Pancreas (tissue), 10 donors: ENCODE results near the gene PTPRF. TPM values are rescaled to one million over a fixed set of nuclear protein-coding genes. Genes with fewer than 3 reads are reported as not detected.

Source experiments
- ATAC-seq, 4 donors: fragments of 200-7000 bp; cut with Tn5 transposase; one replicate each; pipeline versions ENCODE4 v1.8.0 to v1.9.1; 2020; ENCODE audit warnings: mild to moderate bottlenecking in 4 of 4, moderate library complexity in 4 of 4
- DNase-seq, 6 donors: peaks; one replicate each; pipeline ENCODE4 v3.0.0-alpha.2; 2020
- FAIRE-seq: peaks from 2 replicates; lab custom pipeline; 2012; peaks lifted over from hg19 to GRCh38; lab: Jason Lieb, UNC
- H3K27ac ChIP-seq, 4 donors: fragments of 200-600 bp; sonication (generic); 1 replicate in 3 of 4; 2 replicates in 1 of 4; pipeline versions ENCODE4 v1.5.0 to v1.8.0; 2020
- H3K27me3 ChIP-seq, 4 donors: fragments of 200-600 bp; one replicate each; pipeline ENCODE4 v1.8.0; 2021
- H3K36me3 ChIP-seq, 3 donors: fragments of 200-600 bp; sonication (generic) in 1 of 3; one replicate each; pipeline versions ENCODE4 v1.5.0 to v1.8.0; 2020 to 2021
- H3K4me1 ChIP-seq, 3 donors: fragments of 200-600 bp; one replicate each; pipeline ENCODE4 v1.8.0; 2021
- H3K4me3 ChIP-seq, 4 donors: fragments of 200-600 bp; sonication (generic) in 2 of 4; one replicate each; pipeline versions ENCODE4 v1.5.0 to v1.8.0; 2020 to 2021
- H3K9me3 ChIP-seq, 4 donors: fragments of 200-600 bp; one replicate each; pipeline ENCODE4 v1.8.0; 2021
- WGBS, 2 donors: extraction: QIAGEN DNeasy Blood & Tissue Kit; methylation state at CpG; one replicate each; pipeline ENCODE4 v1.1.7; 2013; 5-methylcytosine and 5-hydroxymethylcytosine counted together
- intact Hi-C, 3 donors: fragments of 100-400 bp; cut with DNase I; formaldehyde crosslinking; loops; one replicate each; pipeline versions ENCODE4 v1.11.1 to v1.14.2; 2022
- polyA plus RNA-seq, 2 donors: library from polyadenylated mRNA; stranded (reverse); fragments of 200-250 nt; gene quantifications; one replicate each; pipeline ENCODE4 v1.2.3, GENCODE V29; 2013
- total RNA-seq, 6 donors: library from RNA; stranded (reverse); fragmentation: NEBNext Ultra II Directional in 4 of 6; extraction: Animal tissue kit (Norgen Biotek cat#: 25700) in 4 of 6; gene quantifications; one replicate each; pipeline versions ENCODE4 v1.2.1 to v1.2.4, GENCODE V29; 2021 to 2023
- TF ChIP-seq, protein P1 (sequence below), 4 donors: fragments of 200-600 bp; sonication (generic) in 3 of 4; IDR thresholded peaks; one replicate each; pipeline versions ENCODE4 v1.5.0 to v1.8.0; 2021; ENCODE audit warnings: antibody characterized with exemption in 4 of 4
- donor health status: healthy with polysubstance abuse.
- donor health status: DM: no; HTN: no; CAD: no; lungs with moderate emphysema.
- donor health status: DM: no; HTN: no; CAD: no.
- donor health status: control.
- donor health status: control.
- donor health status: Bipolar disorder and iron deficiency.
- donor health status: DM: yes; HTN: yes; CAD: no.
- donor health status: DM: no; HTN: no; CAD: no.
- donor health status: DM: no; HTN: no; CAD: no.
- donor health status: DM: yes; HTN: yes; CAD: no.

Gene PTPRF
- total and polyA plus RNA-seq, 8 donors, result 42.9 to 210 (median 129) TPM

DNA sequence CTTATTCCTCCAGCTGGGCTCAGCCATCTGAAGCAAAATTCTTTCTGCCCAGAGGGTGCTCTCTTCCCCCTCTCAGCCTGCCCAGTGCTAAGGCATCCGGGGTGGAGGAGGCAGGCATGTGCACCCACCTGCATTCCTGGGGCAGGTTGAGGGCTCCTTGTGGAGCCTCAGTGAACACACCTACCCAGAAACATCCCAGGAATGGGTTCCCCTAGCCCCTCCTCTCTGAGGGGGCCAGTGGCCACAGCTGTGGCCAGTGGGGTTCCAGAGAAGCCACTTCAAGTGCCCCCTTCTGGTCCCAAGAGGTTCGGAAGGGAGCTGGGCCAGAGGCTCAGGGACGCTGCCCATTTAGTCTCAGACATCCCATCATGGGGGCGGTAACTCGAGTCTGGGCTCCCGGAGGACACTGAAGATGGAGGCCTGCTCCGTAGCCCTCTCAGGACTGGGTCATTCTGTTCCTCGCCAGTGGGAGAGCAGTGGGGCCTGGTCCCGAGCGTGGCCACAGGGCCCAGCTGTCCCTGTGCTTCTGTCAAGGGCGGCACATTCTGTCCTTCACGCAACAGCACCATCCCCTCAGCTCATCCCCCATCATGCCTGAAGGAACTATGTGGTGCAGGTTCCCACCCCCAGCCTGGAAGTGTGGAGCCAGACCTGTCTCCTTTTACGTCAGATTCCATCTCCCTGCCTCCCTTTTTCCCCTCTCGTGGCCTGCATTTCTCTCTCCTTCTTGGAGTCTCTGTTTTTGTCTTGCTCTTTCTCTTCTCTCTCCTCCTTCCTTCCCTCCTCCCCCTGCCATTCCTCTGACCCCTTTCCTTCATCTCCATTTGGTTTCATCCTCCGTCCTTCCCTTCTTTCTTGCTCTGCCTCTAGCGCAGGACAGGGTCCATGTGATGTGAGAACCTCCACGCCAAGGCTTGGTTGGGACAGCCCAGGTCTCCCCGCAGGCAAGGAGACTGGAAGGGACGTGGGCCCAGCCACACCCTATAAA lies 69.6 kb downstream of the PTPRF start:
- TF ChIP-seq, protein P1, sequence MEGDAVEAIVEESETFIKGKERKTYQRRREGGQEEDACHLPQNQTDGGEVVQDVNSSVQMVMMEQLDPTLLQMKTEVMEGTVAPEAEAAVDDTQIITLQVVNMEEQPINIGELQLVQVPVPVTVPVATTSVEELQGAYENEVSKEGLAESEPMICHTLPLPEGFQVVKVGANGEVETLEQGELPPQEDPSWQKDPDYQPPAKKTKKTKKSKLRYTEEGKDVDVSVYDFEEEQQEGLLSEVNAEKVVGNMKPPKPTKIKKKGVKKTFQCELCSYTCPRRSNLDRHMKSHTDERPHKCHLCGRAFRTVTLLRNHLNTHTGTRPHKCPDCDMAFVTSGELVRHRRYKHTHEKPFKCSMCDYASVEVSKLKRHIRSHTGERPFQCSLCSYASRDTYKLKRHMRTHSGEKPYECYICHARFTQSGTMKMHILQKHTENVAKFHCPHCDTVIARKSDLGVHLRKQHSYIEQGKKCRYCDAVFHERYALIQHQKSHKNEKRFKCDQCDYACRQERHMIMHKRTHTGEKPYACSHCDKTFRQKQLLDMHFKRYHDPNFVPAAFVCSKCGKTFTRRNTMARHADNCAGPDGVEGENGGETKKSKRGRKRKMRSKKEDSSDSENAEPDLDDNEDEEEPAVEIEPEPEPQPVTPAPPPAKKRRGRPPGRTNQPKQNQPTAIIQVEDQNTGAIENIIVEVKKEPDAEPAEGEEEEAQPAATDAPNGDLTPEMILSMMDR (IDR thresholded peaks at IDR 0.05), result no peak
- intact Hi-C loops, result no loop called here
- no peak overlapping the region for H3K27ac ChIP-seq
- 91 to 93% methylated on average over 19 of the region's 19 CpGs for WGBS, 2 donors
- no peak for FAIRE-seq
- no peak for ATAC-seq
- no peaks in the 10 kb centered on the region for H3K9me3 ChIP-seq
- H3K4me1 ChIP-seq, result no peaks in the 10 kb centered on the region
- H3K36me3 ChIP-seq, result peaks cover 0 to 20% (median under 1%) of the 10 kb centered on the region in 3 donors
- DNase-seq, result no peak
- H3K27me3 ChIP-seq, result no peaks in the 10 kb centered on the region
- H3K4me3 ChIP-seq, result no peak overlapping the region

DNA sequence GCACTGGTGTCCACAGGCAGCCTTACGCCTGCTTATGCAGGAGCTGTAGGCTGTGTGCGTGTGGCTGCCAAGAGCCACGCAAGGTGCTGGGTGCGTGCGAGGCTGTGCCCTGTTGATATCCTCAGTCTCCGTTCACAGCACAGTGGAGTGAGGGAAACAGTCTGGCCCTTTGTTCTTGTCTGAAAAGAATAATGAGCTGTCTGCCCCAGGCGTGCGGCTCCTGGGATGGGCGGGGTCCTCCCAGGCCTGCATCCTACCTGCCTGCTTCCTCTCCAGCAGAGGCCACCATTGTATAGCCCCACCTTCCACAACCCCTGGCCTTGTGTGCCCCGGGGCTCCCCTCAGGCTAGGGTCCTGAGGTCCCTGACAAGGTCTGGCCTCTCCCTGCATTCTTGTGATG lies 72.3 kb downstream of the PTPRF start:
- Histone ChIP-seq H3K27me3 (no peaks in the 10 kb centered on the region), H3K27ac (no peak overlapping the region), H3K36me3 (peaks cover 0 to 39% (median 8%) of the 10 kb centered on the region in 3 donors), H3K4me1 (no peaks in the 10 kb centered on the region), H3K4me3 (no peak overlapping the region), H3K9me3 (no peaks in the 10 kb centered on the region)
- ATAC-seq (peak in 1 of 4 donors; percentile 21), DNase-seq (no peak), FAIRE-seq (no peak)
- 77 to 85% methylated on average over 10 of the region's 10 CpGs for WGBS, 2 donors
- intact Hi-C loops, result no loop called here
- TF ChIP-seq, protein P1 (IDR thresholded peaks at IDR 0.05), result no peak

DNA sequence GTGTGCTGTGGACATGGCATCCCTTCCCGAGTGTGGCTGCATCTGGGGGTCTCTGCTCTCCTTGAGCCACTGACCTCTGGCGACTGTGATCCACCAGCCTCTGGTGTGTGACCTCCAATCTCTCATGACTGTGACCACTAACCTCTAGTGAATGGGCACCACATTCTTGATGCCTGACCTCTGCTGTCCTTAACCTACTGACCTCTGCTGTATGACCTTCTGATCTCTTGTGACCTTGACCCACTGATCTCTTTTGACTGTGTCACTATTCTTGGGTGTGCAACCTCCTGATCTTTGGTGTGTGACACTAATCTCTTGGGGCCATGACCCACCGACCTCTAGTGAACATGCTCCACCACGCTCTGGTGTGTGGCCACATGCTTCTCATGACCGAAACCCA lies 73.5 kb downstream of the PTPRF start:
- no peak for ATAC-seq
- intact Hi-C loops, result no loop called here
- H3K36me3 ChIP-seq, result peaks cover 0 to 48% (median 8%) of the 10 kb centered on the region in 3 donors
- no peaks in the 10 kb centered on the region for H3K4me1 ChIP-seq
- H3K4me3 ChIP-seq, result no peak overlapping the region
- H3K27ac ChIP-seq, result no peak overlapping the region
- H3K9me3 ChIP-seq, result no peaks in the 10 kb centered on the region
- H3K27me3 ChIP-seq, result no peaks in the 10 kb centered on the region
- FAIRE-seq, result no peak
- TF ChIP-seq, protein P1 (IDR thresholded peaks at IDR 0.05), result no peak
- 90 to 94% methylated on average over 5 of the region's 5 CpGs for WGBS, 2 donors
- DNase-seq, result no peak

DNA sequence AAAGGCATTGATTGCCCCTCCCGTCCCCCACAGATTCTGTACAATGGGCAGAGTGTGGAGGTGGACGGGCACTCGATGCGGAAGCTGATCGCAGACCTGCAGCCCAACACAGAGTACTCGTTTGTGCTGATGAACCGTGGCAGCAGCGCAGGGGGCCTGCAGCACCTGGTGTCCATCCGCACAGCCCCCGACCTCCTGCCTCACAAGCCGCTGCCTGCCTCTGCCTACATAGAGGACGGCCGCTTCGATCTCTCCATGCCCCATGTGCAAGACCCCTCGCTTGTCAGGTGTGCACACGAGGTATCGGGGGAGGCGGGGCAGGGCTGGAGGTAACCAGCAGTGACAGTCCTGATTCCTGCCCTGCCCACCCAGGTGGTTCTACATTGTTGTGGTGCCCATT lies 74.5 kb downstream of the PTPRF start:
- FAIRE-seq, result no peak
- intact Hi-C loops, result no loop called here
- 95 to 96% methylated on average over 18 of the region's 18 CpGs for WGBS, 2 donors
- no peaks in the 10 kb centered on the region for H3K9me3 ChIP-seq
- no peak overlapping the region for H3K27ac ChIP-seq
- TF ChIP-seq, protein P1 (IDR thresholded peaks at IDR 0.05), result no peak
- no peak for ATAC-seq
- no peak for DNase-seq
- H3K27me3 ChIP-seq, result no peaks in the 10 kb centered on the region
- H3K36me3 ChIP-seq, result peaks cover 0 to 56% (median 8%) of the 10 kb centered on the region in 3 donors
- H3K4me3 ChIP-seq, result no peak overlapping the region
- H3K4me1 ChIP-seq, result no peaks in the 10 kb centered on the region

DNA sequence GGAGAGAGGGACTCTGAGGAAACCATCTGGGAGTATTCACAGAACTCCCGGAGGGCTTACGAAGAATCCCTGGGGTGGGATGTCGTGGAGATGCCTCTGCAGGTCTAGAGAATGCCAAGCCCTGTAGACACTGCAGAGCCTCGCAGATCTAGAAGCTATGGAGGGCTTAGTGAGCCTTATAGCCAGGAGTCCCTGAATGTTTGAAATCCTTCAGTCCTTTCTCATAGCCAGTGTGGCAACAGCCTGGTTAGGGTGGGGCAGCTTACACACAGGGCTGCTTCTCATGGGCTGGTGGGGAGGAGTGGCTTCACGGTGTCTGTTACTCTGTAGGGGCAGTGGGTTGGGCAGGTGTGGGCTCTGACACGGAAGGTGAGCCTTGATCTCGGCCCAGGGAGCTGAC lies 75.1 kb downstream of the PTPRF start:
- Histone ChIP-seq H3K4me3 (no peak overlapping the region), H3K27me3 (no peaks in the 10 kb centered on the region), H3K9me3 (no peaks in the 10 kb centered on the region), H3K36me3 (peaks cover 0 to 62% (median 8%) of the 10 kb centered on the region in 3 donors), H3K27ac (no peak overlapping the region), H3K4me1 (no peaks in the 10 kb centered on the region)
- DNase-seq (no peak), ATAC-seq (no peak), FAIRE-seq (no peak)
- WGBS, 2 donors, result 89 to 90% methylated on average over 7 of the region's 7 CpGs
- TF ChIP-seq, protein P1 (IDR thresholded peaks at IDR 0.05), result no peak
- intact Hi-C loops, result no loop called here
